Uterus (tissue), 2 donors: ENCODE data around the gene CPOX.

Source experiments
- CTCF ChIP-seq, 4 experiments: fragments of 200-600 bp in 2 of 4; fragments of 450-650 bp in 2 of 4; sonication (generic) in 2 of 4; IDR thresholded peaks; one replicate each; pipeline ENCODE4 v1.5.1; 2016 to 2019; ENCODE audit warnings: antibody characterized with exemption in 4 of 4, mild to moderate bottlenecking in 2 of 4, moderate library complexity in 1 of 4
- POLR2A ChIP-seq, 2 donors: fragments of 450-650 bp; IDR thresholded peaks; one replicate each; pipeline ENCODE4 v1.6.1; 2016; ENCODE audit warnings: antibody characterized with exemption in 2 of 2, mild to moderate bottlenecking in 1 of 2, moderate library complexity in 1 of 2

DNA sequence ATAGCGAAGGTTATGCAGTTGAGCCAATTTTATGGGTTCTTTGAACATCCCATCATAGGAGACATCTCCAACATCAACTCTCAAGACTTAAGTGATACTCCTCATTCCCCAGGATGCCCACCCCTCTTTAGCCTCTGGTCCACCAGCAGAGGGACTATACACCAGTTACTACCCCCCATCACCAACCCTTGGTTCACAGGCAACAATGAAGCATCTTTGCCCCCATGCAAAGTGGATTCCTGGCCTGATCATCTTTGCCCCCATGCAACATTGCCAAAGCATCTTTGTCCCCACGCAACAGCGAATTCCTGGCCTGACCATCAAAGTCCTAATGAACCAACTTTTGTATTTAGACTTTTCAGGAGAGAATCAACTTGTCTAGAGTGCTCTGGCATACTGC, 42.6 kb downstream of the CPOX start:
- TF ChIP-seq POLR2A (IDR thresholded peaks at IDR 0.05), result no peak
- TF ChIP-seq CTCF (IDR thresholded peaks at IDR 0.05), result no peak
